ENCODE measurements around the gene ABHD17C.

Gene ABHD17C

GRCh38 chr15:80783260-80783659 is 88.2 kb downstream of the ABHD17C start:
- Mint-ChIP-seq H3K27me3 (peaks cover 11% of the 10 kb centered on the region), H3K27ac (no peak overlapping the region), H3K4me3 (no peak overlapping the region), H3K36me3 (no peaks in the 10 kb centered on the region), H3K9me3 (no peaks in the 10 kb centered on the region), H3K4me1 (peaks cover 4% of the 10 kb centered on the region)
- DNase-seq (ENCODE audit: low spot score in 2 of 2): no peak
- ATAC-seq (ENCODE audit: low read depth): no peak

- DNase-seq (ENCODE audit: low spot score in 2 of 2) (no peak), ATAC-seq (ENCODE audit: low read depth) (no peak)
- peaks cover 6% of the 10 kb centered on the region for H3K27me3 Mint-ChIP-seq
- H3K27ac Mint-ChIP-seq: no peak overlapping the region
- H3K4me1 Mint-ChIP-seq: no peaks in the 10 kb centered on the region
- H3K4me3 Mint-ChIP-seq: no peak overlapping the region
- no peaks in the 10 kb centered on the region for H3K9me3 Mint-ChIP-seq
- no peaks in the 10 kb centered on the region for H3K36me3 Mint-ChIP-seq
These were observed 90.2 kb downstream of the ABHD17C start for GRCh38 chr15:80785335-80785734.

- ATAC-seq (ENCODE audit: low read depth): no peak
- Mint-ChIP-seq H3K9me3 (no peaks in the 10 kb centered on the region), H3K36me3 (no peaks in the 10 kb centered on the region), H3K4me3 (no peak overlapping the region), H3K27me3 (peaks cover 8% of the 10 kb centered on the region), H3K27ac (no peak overlapping the region), H3K4me1 (no peaks in the 10 kb centered on the region)
- DNase-seq (ENCODE audit: low spot score in 2 of 2): no peak
These were observed 90.8 kb downstream of the ABHD17C start for GRCh38 chr15:80785811-80786354.

- Mint-ChIP-seq H3K27me3 (peaks cover 11% of the 10 kb centered on the region), H3K36me3 (no peaks in the 10 kb centered on the region), H3K9me3 (no peaks in the 10 kb centered on the region), H3K27ac (no peak overlapping the region), H3K4me3 (no peak overlapping the region), H3K4me1 (no peaks in the 10 kb centered on the region)
- DNase-seq (ENCODE audit: low spot score in 2 of 2) (no peak), ATAC-seq (ENCODE audit: low read depth) (no peak)
These were observed 92.2 kb downstream of the ABHD17C start for GRCh38 chr15:80787316-80787715.

- no peak overlapping the region for H3K27ac Mint-ChIP-seq
- H3K9me3 Mint-ChIP-seq: no peaks in the 10 kb centered on the region
- no peak overlapping the region for H3K4me3 Mint-ChIP-seq
- DNase-seq (ENCODE audit: low spot score in 2 of 2) (no peak), ATAC-seq (ENCODE audit: low read depth) (no peak)
- H3K27me3 Mint-ChIP-seq: peaks cover 11% of the 10 kb centered on the region
- H3K4me1 Mint-ChIP-seq: no peaks in the 10 kb centered on the region
- no peaks in the 10 kb centered on the region for H3K36me3 Mint-ChIP-seq
These were observed 93.4 kb downstream of the ABHD17C start for GRCh38 chr15:80788536-80788935.

- Mint-ChIP-seq H3K27ac (no peak overlapping the region), H3K36me3 (no peaks in the 10 kb centered on the region), H3K4me1 (no peaks in the 10 kb centered on the region), H3K27me3 (peaks cover 9% of the 10 kb centered on the region), H3K4me3 (no peak overlapping the region), H3K9me3 (no peaks in the 10 kb centered on the region)
- ATAC-seq (ENCODE audit: low read depth) (no peak), DNase-seq (ENCODE audit: low spot score in 2 of 2) (no peak)
These were observed 94.2 kb downstream of the ABHD17C start for GRCh38 chr15:80789296-80789695.

GRCh38 chr15:80789796-80790195 is 94.7 kb downstream of the ABHD17C start:
- no peaks in the 10 kb centered on the region for H3K36me3 Mint-ChIP-seq
- no peak overlapping the region for H3K4me3 Mint-ChIP-seq
- DNase-seq (ENCODE audit: low spot score in 2 of 2) (no peak), ATAC-seq (ENCODE audit: low read depth) (no peak)
- H3K9me3 Mint-ChIP-seq: no peaks in the 10 kb centered on the region
- no peaks in the 10 kb centered on the region for H3K4me1 Mint-ChIP-seq
- H3K27me3 Mint-ChIP-seq: peaks cover 10% of the 10 kb centered on the region
- no peak overlapping the region for H3K27ac Mint-ChIP-seq

- no peak for ATAC-seq (ENCODE audit: low read depth)
- no peak for DNase-seq (ENCODE audit: low spot score in 2 of 2)
- H3K27me3 Mint-ChIP-seq: peaks cover 14% of the 10 kb centered on the region
- H3K4me3 Mint-ChIP-seq: no peak overlapping the region
- no peaks in the 10 kb centered on the region for H3K9me3 Mint-ChIP-seq
- H3K27ac Mint-ChIP-seq: no peak overlapping the region
- H3K36me3 Mint-ChIP-seq: no peaks in the 10 kb centered on the region
- H3K4me1 Mint-ChIP-seq: no peaks in the 10 kb centered on the region
These were observed 95.1 kb downstream of the ABHD17C start for GRCh38 chr15:80790236-80790635.

GRCh38 chr15:80791004-80791403 is 95.9 kb downstream of the ABHD17C start:
- Mint-ChIP-seq H3K4me1 (no peaks in the 10 kb centered on the region), H3K4me3 (no peak overlapping the region), H3K27me3 (peaks cover 15% of the 10 kb centered on the region), H3K36me3 (no peaks in the 10 kb centered on the region), H3K9me3 (no peaks in the 10 kb centered on the region), H3K27ac (no peak overlapping the region)
- DNase-seq (ENCODE audit: low spot score in 2 of 2) (no peak), ATAC-seq (ENCODE audit: low read depth) (no peak)

- H3K27ac Mint-ChIP-seq: no peak overlapping the region
- H3K4me1 Mint-ChIP-seq: no peaks in the 10 kb centered on the region
- H3K36me3 Mint-ChIP-seq: no peaks in the 10 kb centered on the region
- ATAC-seq (ENCODE audit: low read depth): no peak
- H3K27me3 Mint-ChIP-seq: peaks cover 18% of the 10 kb centered on the region
- peaks cover 2% of the 10 kb centered on the region for H3K9me3 Mint-ChIP-seq
- H3K4me3 Mint-ChIP-seq: no peak overlapping the region
- no peak for DNase-seq (ENCODE audit: low spot score in 2 of 2)
These were observed 101.3 kb downstream of the ABHD17C start for GRCh38 chr15:80796407-80796806.

GRCh38 chr15:80798911-80799310 is 103.8 kb downstream of the ABHD17C start:
- no peak overlapping the region for H3K4me3 Mint-ChIP-seq
- H3K36me3 Mint-ChIP-seq: no peaks in the 10 kb centered on the region
- peaks cover 2% of the 10 kb centered on the region for H3K9me3 Mint-ChIP-seq
- H3K4me1 Mint-ChIP-seq: no peaks in the 10 kb centered on the region
- peaks cover 17% of the 10 kb centered on the region for H3K27me3 Mint-ChIP-seq
- DNase-seq (ENCODE audit: low spot score in 2 of 2) (no peak), ATAC-seq (ENCODE audit: low read depth) (no peak)
- H3K27ac Mint-ChIP-seq: no peak overlapping the region

- Mint-ChIP-seq H3K27me3 (peaks cover 14% of the 10 kb centered on the region), H3K4me3 (no peak overlapping the region), H3K27ac (no peak overlapping the region), H3K9me3 (peaks cover 2% of the 10 kb centered on the region), H3K4me1 (no peaks in the 10 kb centered on the region), H3K36me3 (no peaks in the 10 kb centered on the region)
- ATAC-seq (ENCODE audit: low read depth): no peak
- DNase-seq (ENCODE audit: low spot score in 2 of 2): no peak
These were observed 105.0 kb downstream of the ABHD17C start for GRCh38 chr15:80800067-80800466.

GRCh38 chr15:80801891-80802680 is 107.0 kb downstream of the ABHD17C start:
- Mint-ChIP-seq H3K9me3 (peaks cover 2% of the 10 kb centered on the region), H3K36me3 (no peaks in the 10 kb centered on the region), H3K27me3 (peaks cover 8% of the 10 kb centered on the region), H3K4me3 (no peak overlapping the region), H3K4me1 (no peaks in the 10 kb centered on the region), H3K27ac (no peak overlapping the region)
- no peak for DNase-seq (ENCODE audit: low spot score in 2 of 2)
- no peak for ATAC-seq (ENCODE audit: low read depth)

GRCh38 chr15:80803580-80804525 is 108.7 kb downstream of the ABHD17C start:
- H3K4me3 Mint-ChIP-seq: no peak overlapping the region
- no peaks in the 10 kb centered on the region for H3K36me3 Mint-ChIP-seq
- ATAC-seq (ENCODE audit: low read depth): no peak
- H3K27me3 Mint-ChIP-seq: peaks cover 8% of the 10 kb centered on the region
- peaks cover 2% of the 10 kb centered on the region for H3K9me3 Mint-ChIP-seq
- no peak for DNase-seq (ENCODE audit: low spot score in 2 of 2)
- H3K4me1 Mint-ChIP-seq: no peaks in the 10 kb centered on the region
- no peak overlapping the region for H3K27ac Mint-ChIP-seq
